ENCODE data around the gene PALD1.
"Not testable (repeated sequence)": the region's sequence is repeated elsewhere in the genome, so short reads cannot be mapped to it uniquely, and the experiment has no call there.

PALD1 gene

GRCh38 chr10:70466951-70467350 lies 11.6 kb upstream of the PALD1 start:
- Mint-ChIP-seq H3K36me3 (ENCODE audit: low read depth) (no peaks in the 10 kb centered on the region), H3K27me3 (no peaks in the 10 kb centered on the region), H3K4me3 (no peak overlapping the region), H3K27ac (no peak overlapping the region), H3K4me1 (ENCODE audit: low read depth) (no peaks in the 10 kb centered on the region), H3K9me3 (no peaks in the 10 kb centered on the region)

- Mint-ChIP-seq H3K9me3 (no peaks in the 10 kb centered on the region), H3K27ac (no peak overlapping the region), H3K36me3 (ENCODE audit: low read depth) (no peaks in the 10 kb centered on the region), H3K4me1 (ENCODE audit: low read depth) (peaks cover 31% of the 10 kb centered on the region), H3K4me3 (no peak overlapping the region), H3K27me3 (peaks cover 27% of the 10 kb centered on the region)
These were observed 5.6 kb upstream of the PALD1 start for GRCh38 chr10:70472799-70473454.

DNA sequence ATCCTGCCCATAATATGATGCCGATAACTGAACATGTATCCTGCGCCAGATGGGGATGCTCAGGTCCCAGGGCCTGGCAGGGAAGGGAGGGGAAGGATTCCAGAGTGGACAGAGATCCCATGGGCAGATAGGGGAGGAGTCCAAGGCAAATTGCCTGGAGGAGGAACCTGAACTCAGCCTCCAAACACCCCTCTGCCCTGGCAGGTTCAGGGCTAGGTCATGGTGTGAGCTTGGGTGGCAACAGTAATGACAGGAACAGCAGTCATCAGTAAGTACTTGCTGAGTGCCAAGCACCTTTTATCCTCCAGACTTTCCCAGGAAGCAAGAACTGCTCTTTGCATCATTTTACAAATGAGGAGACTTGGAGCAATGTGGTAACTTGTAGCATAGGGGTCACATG lies 3.8 kb upstream of the PALD1 start:
- no peak overlapping the region for H3K4me3 Mint-ChIP-seq
- H3K9me3 Mint-ChIP-seq = no peaks in the 10 kb centered on the region

GRCh38 chr10:70475661-70476060 lies 2.9 kb upstream of the PALD1 start:
- Mint-ChIP-seq H3K4me3 (no peak overlapping the region), H3K27ac (no peak overlapping the region), H3K36me3 (ENCODE audit: low read depth) (no peaks in the 10 kb centered on the region), H3K4me1 (ENCODE audit: low read depth) (peaks cover 51% of the 10 kb centered on the region), H3K9me3 (no peaks in the 10 kb centered on the region), H3K27me3 (peaks cover 29% of the 10 kb centered on the region)

More for the DNA sequence above, 3.8 kb upstream of the PALD1 start:
- Mint-ChIP-seq H3K27ac (no peak overlapping the region), H3K36me3 (ENCODE audit: low read depth) (no peaks in the 10 kb centered on the region), H3K27me3 (peaks cover 29% of the 10 kb centered on the region), H3K4me1 (ENCODE audit: low read depth) (peaks cover 42% of the 10 kb centered on the region)

GRCh38 chr10:70476249-70477035 lies 2.1 kb upstream of the PALD1 start:
- no peaks in the 10 kb centered on the region for H3K36me3 Mint-ChIP-seq (ENCODE audit: low read depth)
- peaks cover 55% of the 10 kb centered on the region for H3K4me1 Mint-ChIP-seq (ENCODE audit: low read depth)
- no peak overlapping the region for H3K27ac Mint-ChIP-seq
- H3K9me3 Mint-ChIP-seq = no peaks in the 10 kb centered on the region
- no peak overlapping the region for H3K4me3 Mint-ChIP-seq
- peaks cover 29% of the 10 kb centered on the region for H3K27me3 Mint-ChIP-seq

DNA sequence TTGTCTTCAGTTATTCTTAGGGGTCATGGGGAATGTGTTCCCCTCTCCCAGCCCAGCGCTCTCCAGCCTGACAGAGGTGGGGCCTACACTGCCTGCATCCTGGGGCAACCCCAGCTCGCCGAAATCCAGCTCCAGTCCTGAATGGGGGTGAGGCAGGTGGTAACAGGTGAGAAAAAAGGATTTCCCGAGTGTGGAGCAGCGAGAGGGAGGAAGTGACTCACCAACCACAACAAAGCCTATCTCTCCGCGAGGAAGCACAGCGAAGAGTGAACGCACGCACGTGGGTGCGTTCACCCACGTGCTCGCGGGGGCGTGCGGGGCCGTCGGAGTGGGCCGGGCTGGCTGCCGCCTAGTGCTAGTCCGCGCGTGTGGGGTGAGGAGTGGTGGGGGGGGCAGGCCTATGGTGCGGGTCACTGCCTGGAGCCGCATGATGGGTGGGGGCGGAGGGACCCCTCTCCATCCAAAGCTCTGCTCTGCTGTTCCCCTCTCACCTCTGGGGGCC lies 855 bp upstream of the PALD1 start:
- peaks cover 29% of the 10 kb centered on the region for H3K27me3 Mint-ChIP-seq
- no peaks in the 10 kb centered on the region for H3K36me3 Mint-ChIP-seq (ENCODE audit: low read depth)
- H3K4me3 Mint-ChIP-seq = peak overlapping the region; percentile 79
- H3K9me3 Mint-ChIP-seq = no peaks in the 10 kb centered on the region
- peak overlapping the region; percentile 84 for H3K27ac Mint-ChIP-seq
- H3K4me1 Mint-ChIP-seq (ENCODE audit: low read depth) = peaks cover 55% of the 10 kb centered on the region

GRCh38 chr10:70479165-70479581 lies 606 bp downstream of the PALD1 start:
- Mint-ChIP-seq H3K27me3 (peaks cover 27% of the 10 kb centered on the region), H3K4me3 (peak overlapping the region; percentile 79), H3K9me3 (no peaks in the 10 kb centered on the region), H3K27ac (peak overlapping the region; percentile 26), H3K36me3 (ENCODE audit: low read depth) (no peaks in the 10 kb centered on the region), H3K4me1 (ENCODE audit: low read depth) (peaks cover 55% of the 10 kb centered on the region)

- no peaks in the 10 kb centered on the region for H3K36me3 Mint-ChIP-seq (ENCODE audit: low read depth)
- peaks cover 55% of the 10 kb centered on the region for H3K4me1 Mint-ChIP-seq (ENCODE audit: low read depth)
- no peaks in the 10 kb centered on the region for H3K9me3 Mint-ChIP-seq
- peak overlapping the region; percentile 79 for H3K4me3 Mint-ChIP-seq
- peaks cover 22% of the 10 kb centered on the region for H3K27me3 Mint-ChIP-seq
- H3K27ac Mint-ChIP-seq = peak overlapping the region; percentile 14
These were observed 1.2 kb downstream of the PALD1 start for GRCh38 chr10:70479626-70480238.

DNA sequence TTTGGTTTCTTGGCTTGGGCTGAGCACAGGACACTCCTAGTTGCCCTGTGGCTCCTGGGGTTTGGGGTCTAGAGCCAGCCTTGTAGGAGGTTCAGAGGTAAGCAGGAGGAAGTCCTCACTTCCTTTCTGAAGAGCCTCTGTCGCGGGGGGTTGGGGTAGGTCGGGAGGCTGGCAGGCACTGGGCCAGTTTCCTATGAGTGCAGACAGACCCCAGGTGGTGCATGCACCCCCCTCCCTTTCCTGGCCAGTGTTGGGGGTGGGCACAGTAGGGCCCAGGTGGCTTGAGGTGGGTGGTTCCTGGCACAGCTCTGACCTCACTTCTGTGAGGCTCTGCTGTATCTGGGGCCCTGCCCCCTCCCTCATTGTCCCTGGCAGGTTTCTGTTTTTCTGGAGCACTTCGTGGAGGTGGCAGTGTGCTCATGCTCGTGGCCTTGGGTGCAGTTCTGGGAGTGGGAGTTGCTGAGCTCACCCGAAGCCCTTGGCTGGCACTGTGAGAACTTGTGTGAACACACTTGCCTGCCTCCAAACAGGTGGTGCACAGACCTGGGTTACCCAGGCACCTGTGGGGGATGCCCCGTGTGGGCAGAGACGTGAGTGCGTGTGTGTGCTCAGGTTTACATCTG lies 1.8 kb downstream of the PALD1 start:
- Mint-ChIP-seq H3K27ac (peak overlapping the region; percentile 14), H3K27me3 (peaks cover 17% of the 10 kb centered on the region)

GRCh38 chr10:70481105-70481504 lies 2.5 kb downstream of the PALD1 start:
- peaks cover 42% of the 10 kb centered on the region for H3K4me1 Mint-ChIP-seq (ENCODE audit: low read depth)
- no peaks in the 10 kb centered on the region for H3K36me3 Mint-ChIP-seq (ENCODE audit: low read depth)
- H3K27ac Mint-ChIP-seq = no peak overlapping the region
- peaks cover 12% of the 10 kb centered on the region for H3K27me3 Mint-ChIP-seq
- no peak overlapping the region for H3K4me3 Mint-ChIP-seq
- no peaks in the 10 kb centered on the region for H3K9me3 Mint-ChIP-seq

More for the DNA sequence above, 1.8 kb downstream of the PALD1 start:
- Mint-ChIP-seq H3K9me3 (no peaks in the 10 kb centered on the region), H3K4me3 (peak overlapping the region; percentile 79), H3K4me1 (ENCODE audit: low read depth) (peaks cover 50% of the 10 kb centered on the region), H3K36me3 (ENCODE audit: low read depth) (no peaks in the 10 kb centered on the region)

- Mint-ChIP-seq H3K27me3 (peaks cover 3% of the 10 kb centered on the region), H3K27ac (no peak overlapping the region), H3K36me3 (ENCODE audit: low read depth) (no peaks in the 10 kb centered on the region), H3K4me3 (no peak overlapping the region), H3K9me3 (no peaks in the 10 kb centered on the region), H3K4me1 (ENCODE audit: low read depth) (peaks cover 33% of the 10 kb centered on the region)
These were observed 3.4 kb downstream of the PALD1 start for GRCh38 chr10:70481831-70482530.

DNA sequence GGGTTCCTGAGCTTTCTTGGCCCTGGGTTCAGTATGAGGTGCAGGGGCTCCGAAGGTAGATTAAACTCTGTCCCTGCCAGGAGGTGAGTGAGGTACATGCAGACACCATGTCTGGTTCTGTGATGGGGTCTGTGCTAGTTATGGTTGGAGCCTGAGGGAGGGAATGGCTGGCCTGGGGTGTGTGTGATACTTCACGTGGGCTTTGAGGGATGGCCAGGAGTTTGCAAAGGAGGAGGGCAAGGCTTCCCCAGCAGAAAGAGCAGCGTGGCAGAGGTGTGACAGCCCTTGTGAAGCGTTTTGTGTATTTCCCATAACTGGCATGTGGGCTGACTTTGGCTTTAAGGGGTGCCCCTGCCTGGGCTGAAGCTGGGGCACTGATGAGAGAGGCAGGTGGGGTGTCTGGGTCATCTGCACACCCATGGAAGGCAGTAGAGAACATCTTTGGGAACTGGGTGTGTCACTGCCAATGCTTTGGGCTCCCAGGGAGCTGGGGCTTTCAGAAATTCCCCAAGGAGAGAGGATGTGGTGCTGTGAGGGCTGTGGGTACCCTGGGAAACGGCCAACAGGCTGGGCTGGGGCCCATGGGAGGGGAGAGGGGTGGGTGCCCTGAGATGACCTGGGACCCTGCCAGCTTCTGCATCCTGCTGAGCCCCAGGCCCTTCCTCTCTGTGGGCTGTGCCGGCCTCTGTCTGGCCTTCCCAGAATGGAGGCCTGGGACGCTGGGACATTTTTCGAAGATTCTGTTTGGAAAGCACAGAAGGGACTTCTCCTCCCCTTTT lies 4.6 kb downstream of the PALD1 start:
- H3K27ac Mint-ChIP-seq = no peak overlapping the region
- no peaks in the 10 kb centered on the region for H3K9me3 Mint-ChIP-seq
- H3K36me3 Mint-ChIP-seq (ENCODE audit: low read depth) = no peaks in the 10 kb centered on the region
- H3K27me3 Mint-ChIP-seq = peaks cover 2% of the 10 kb centered on the region
- H3K4me1 Mint-ChIP-seq (ENCODE audit: low read depth) = peaks cover 21% of the 10 kb centered on the region
- no peak overlapping the region for H3K4me3 Mint-ChIP-seq

DNA sequence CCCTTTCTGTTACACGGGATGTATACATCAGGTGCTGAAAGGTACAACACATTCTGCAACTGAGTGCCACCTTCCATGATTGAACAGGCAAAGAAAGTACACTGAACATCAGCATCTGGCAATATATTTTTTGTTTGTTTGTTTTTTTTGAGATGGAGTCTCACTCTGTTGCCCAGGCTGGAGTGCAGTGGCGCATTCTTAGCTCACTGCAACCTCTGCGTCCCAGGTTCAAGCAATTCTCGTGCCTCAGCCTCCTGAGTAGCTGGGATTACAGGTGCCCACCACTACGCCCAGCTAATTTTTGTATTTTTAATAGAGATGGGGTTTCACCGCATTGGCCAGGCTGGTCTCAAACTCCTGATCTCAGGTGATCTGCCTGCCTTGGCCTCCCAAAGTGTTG lies 5.3 kb downstream of the PALD1 start:
- H3K27me3 Mint-ChIP-seq; H3K4me3 Mint-ChIP-seq; H3K27ac Mint-ChIP-seq; H3K9me3 Mint-ChIP-seq; H3K36me3 Mint-ChIP-seq (ENCODE audit: low read depth): not testable (repeated sequence)
- peaks cover 20% of the 10 kb centered on the region for H3K4me1 Mint-ChIP-seq (ENCODE audit: low read depth)

DNA sequence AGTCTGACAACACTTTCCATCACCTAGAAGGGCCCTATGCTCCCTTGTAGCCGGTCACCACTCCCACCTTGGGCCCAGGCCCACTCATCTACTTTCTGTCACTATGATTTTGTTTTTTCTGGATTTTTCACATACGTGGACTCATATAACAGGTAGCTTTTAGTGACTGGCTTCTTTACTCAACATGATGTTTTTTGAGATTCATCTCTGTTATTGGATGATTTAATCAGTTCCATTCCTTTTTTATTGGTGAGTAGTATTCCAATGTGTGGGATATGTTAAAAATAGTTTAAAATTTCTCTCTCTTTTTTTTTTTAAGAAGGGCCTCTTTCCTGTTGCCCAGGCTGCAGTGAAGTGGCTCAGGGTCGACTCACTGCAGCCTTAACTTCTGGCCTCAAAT lies 9.3 kb downstream of the PALD1 start:
- H3K27ac Mint-ChIP-seq = no peak overlapping the region
- H3K36me3 Mint-ChIP-seq (ENCODE audit: low read depth) = no peaks in the 10 kb centered on the region
- no peak overlapping the region for H3K4me3 Mint-ChIP-seq
- no peaks in the 10 kb centered on the region for H3K9me3 Mint-ChIP-seq
- H3K27me3 Mint-ChIP-seq = no peaks in the 10 kb centered on the region
- H3K4me1 Mint-ChIP-seq (ENCODE audit: low read depth) = peaks cover 4% of the 10 kb centered on the region
